Suppressor macrophage treated with lipopolysaccharide for 1 hour (primary cell): Measurements from ENCODE around the gene DUOX1.
A peak's percentile ranks its signal among the peaks of the same experiment; 100 is the strongest.

ENCODE experiments used
- DNase-seq, 3 donors: peaks; one replicate each; pipeline ENCODE4 v3.0.0-alpha.2; 2020 to 2022

Gene DUOX1

GRCh38 chr15:45106002-45106790 lies 23.6 kb upstream of the DUOX1 start:
- no peak for DNase-seq

- no peak for DNase-seq
These were observed 21.7 kb upstream of the DUOX1 start for GRCh38 chr15:45107941-45108630.

GRCh38 chr15:45110256-45110820 lies 19.5 kb upstream of the DUOX1 start:
- no peak for DNase-seq

GRCh38 chr15:45111390-45112142 lies 18.2 kb upstream of the DUOX1 start:
- DNase-seq = no peak

- DNase-seq = no peak
These were observed 17.6 kb upstream of the DUOX1 start for GRCh38 chr15:45112143-45112590.

GRCh38 chr15:45112591-45113379 lies 17.0 kb upstream of the DUOX1 start:
- DNase-seq = no peak

GRCh38 chr15:45113380-45113990 lies 16.3 kb upstream of the DUOX1 start:
- DNase-seq = no peak

GRCh38 chr15:45114076-45114750 lies 15.6 kb upstream of the DUOX1 start, which contains the start of the genes DUOX2 and DUOXA2:
TSS of gene DUOX2 (minus strand) at chr15:45114172. CDS start at chr15:45113411, 761 bp downstream.
TSS of gene DUOXA2 (plus strand) at chr15:45114326. CDS start at chr15:45114606, 280 bp downstream.
- DNase-seq = no peak

GRCh38 chr15:45114751-45115085 lies 15.1 kb upstream of the DUOX1 start:
- no peak for DNase-seq

- no peak for DNase-seq
These were observed 14.4 kb upstream of the DUOX1 start for GRCh38 chr15:45115312-45115820.

GRCh38 chr15:45116006-45116481 lies 13.8 kb upstream of the DUOX1 start:
- DNase-seq = no peak

GRCh38 chr15:45116482-45117307 lies 13.1 kb upstream of the DUOX1 start:
- peak in 1 of 3 donors; percentile 22 for DNase-seq

GRCh38 chr15:45117308-45118130 lies 12.3 kb upstream of the DUOX1 start:
- DNase-seq = no peak

- peak; percentile 90 to 94 (median 92) for DNase-seq
These were observed 11.6 kb upstream of the DUOX1 start for GRCh38 chr15:45118131-45118588.

- DNase-seq = no peak
These were observed 10.8 kb upstream of the DUOX1 start for GRCh38 chr15:45118996-45119395.

- no peak for DNase-seq
These were observed 9.5 kb upstream of the DUOX1 start for GRCh38 chr15:45120081-45120972.

- no peak for DNase-seq
These were observed 8.8 kb upstream of the DUOX1 start for GRCh38 chr15:45121020-45121419.
